Measurements from ENCODE around the gene USF1. TPM values are rescaled to one million over a fixed set of nuclear protein-coding genes. Genes with fewer than 3 reads are reported as not detected.
A peak's percentile ranks its signal among the peaks of the same experiment; 100 is the strongest.

The USF1 gene, protein sequence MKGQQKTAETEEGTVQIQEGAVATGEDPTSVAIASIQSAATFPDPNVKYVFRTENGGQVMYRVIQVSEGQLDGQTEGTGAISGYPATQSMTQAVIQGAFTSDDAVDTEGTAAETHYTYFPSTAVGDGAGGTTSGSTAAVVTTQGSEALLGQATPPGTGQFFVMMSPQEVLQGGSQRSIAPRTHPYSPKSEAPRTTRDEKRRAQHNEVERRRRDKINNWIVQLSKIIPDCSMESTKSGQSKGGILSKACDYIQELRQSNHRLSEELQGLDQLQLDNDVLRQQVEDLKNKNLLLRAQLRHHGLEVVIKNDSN
- total RNA-seq: 30.3 TPM
- long read RNA-seq, transcript USF1-205 (11 exons, 1,092 nt): minor isoform, 6 of 37 reads
- long read RNA-seq, transcript USF1-203 (11 exons, 1,807 nt): major isoform, 25 of 37 reads
- long read RNA-seq, partial matches to known transcripts: 0 of 37 reads
- long read RNA-seq, other reads (novel, unspliced or antisense): 5 of 37 reads

DNA sequence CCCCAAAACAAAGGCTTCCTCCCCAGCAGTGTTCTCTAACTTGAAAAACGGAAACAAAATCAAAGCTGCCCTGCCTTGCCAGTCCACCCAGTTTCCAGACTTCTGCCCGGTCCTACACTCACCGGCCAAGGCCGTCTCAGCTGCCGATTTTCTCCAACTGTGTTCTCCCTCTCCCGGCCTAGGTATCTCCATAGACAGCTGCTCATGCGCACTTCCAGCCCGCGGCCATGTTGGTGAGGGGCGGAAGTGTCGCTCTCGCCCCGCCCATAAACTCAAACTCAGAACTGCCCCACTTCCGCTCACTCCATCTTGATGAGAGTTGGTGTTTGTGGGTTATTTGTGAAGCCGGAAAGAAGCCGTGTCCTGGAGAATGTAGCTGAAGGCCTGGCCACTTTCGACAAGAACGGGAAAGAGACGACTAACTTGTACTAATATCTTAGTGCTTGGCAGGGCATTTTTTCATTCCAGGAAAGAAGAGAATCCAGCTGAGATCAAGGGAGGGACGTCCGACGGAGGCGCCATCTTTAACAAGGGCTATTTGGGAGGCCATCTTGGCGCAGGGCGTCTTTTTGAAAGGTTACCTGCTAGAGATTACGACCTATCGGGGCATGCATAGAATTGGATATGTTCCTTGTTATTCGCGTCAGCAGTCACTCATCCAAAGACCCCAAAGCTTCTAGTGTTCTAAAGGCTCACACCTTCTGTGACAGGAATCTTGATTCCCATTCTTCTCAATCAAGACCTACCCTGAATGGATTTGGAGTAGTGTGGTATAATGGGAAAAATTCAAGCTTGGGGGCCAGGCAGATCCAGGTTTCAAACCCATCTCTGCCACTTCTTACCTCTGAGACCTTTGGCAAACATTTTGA, at the start of gene USF1:
Gene USF1, minus strand, starts transcription at position 242 of the 869 bp plus-strand sequence. CDS start 2,702 bp downstream, outside the sequence.
- ATAC-seq: peak; percentile 98
- intact Hi-C loops (cut with micrococcal nuclease): no loop called here

DNA sequence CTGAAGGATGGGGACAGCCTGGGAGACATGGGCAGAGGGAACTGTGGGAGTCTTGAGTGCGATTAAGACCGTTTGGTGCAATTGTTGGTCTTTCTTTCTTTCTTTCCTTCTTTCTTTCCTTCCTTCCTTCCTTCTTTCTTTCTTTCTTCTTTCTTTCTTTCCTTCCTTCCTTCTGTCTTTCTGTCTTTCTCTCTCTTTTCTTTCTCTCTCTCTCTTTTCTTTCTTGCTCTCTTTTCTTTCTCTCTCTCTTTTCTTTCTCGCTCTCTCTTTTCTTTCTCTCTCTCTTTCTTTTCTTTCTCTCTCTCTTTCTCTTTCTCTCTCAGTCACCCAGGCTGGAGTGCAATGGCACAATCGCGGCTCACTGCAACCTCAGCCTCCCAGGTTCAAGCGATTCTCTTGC, 49.5 kb upstream of the USF1 start:
- DNase-seq: no peak
- intact Hi-C loops (cut with micrococcal nuclease): loop anchor here (10.0 kb wide), 1 partner anchor 100 kb away; no protein-coding TSS in a partner anchor

More for the DNA sequence above, at the start of gene USF1:
- peak; percentile 95 for DNase-seq

DNA sequence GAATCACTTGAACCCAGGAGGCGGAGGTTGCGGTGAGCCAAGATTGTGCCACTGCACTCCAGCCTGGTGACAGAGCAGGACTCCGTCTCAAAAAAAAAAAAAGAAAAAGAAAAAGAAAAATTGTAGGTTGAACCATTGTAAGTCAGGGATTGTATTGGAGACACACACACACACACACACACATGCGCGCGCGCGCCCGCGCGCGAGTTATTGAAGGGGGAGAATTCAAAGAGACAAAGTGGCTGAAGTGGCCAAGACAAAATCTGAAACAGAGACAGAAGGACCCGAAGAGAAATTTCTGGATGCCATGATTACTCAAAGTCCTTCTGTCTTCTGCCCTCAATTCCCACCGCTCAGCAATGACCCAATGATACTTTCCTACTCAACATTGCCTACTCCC, 48.7 kb upstream of the USF1 start:
- intact Hi-C loops (cut with micrococcal nuclease): loop anchor here (10.0 kb wide), 1 partner anchor 100 kb away; no protein-coding TSS in a partner anchor
- ATAC-seq (no peak), DNase-seq (no peak)

More for the DNA sequence above, 49.5 kb upstream of the USF1 start:
- no peak for ATAC-seq

DNA sequence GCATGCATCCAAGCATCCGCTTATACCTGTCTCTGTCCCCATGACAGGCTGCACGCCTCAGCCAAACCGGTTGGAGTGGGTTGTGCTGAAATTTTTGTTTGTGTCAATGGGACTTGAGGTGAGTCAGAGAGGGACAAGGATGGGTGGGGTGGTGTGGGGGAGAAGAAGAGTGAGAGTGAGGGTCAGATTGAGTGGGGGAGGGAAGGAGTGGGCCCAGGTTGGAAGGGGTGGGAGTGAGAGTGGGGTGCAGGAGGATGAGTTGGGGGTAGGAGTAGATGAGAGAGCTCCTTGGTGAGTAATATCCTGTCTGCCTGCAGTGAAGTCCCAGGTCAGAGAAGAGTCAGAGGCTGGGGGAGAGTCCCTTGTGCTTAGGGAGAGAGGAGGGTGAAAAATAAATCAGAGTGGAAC, 46.8 kb upstream of the USF1 start:
- DNase-seq: no peak
- ATAC-seq: no peak
- intact Hi-C loops (cut with micrococcal nuclease): loop anchor here (10.0 kb wide), 1 partner anchor 98 kb away; no protein-coding TSS in a partner anchor

DNA sequence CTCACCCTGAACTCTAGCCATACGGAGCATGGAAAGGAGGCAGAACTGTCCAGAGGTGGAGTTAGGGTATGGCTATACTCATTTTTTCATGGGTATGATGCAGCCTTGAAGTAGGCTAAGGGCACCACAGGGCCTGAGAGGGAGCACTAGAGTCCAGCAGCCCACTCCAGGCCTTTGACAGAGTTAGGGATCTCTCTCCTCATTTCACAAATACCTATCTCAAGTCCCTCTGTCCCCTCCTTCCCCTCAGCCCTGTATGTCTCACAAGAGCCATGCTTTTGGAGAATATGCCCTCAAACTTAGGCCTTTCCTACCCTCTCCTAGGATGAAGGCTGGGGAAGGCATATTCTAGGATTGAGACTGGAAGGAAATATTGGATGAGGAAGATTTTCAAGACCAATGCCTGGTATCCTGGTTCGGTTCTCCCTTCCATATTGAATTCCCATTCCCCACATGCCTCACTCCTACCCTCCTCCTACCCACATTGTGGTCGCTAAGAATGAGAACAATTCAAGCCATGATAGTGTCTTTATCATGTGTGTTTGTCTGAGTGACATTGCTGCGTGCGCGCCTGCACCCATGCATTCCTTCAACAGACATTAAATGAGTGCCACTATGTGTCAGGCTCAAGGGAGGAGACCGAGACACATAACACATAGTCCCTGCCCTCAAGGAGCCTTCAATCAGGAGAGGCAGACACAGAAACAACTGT, 46.2 kb upstream of the USF1 start:
- intact Hi-C loops (cut with micrococcal nuclease): loop anchor here (10.0 kb wide), 1 partner anchor 97 kb away; no protein-coding TSS in a partner anchor
- ATAC-seq (no peak), DNase-seq (no peak)

DNA sequence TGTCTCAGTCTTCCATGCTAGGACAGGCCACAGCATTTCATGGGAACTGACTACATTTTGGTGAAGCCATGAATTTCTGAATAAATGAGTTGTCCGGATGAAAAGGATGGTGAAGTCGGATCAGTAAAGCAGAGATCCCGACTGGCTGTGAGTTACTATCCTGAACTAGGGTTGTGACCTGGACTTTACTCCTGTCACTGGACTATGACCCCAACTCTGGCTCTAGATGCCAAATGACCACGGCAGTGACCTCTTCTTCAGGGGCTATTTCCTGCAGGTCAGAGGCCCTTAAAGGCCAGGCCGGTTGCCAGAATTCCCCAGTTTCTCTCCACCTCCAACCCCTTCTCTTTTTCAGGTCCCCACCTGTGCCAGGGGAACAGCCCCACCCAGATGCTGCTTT, 45.3 kb upstream of the USF1 start:
- ATAC-seq (no peak), DNase-seq (no peak)
- intact Hi-C loops (cut with micrococcal nuclease): loop anchor here (10.0 kb wide), 1 partner anchor 96 kb away; no protein-coding TSS in a partner anchor

DNA sequence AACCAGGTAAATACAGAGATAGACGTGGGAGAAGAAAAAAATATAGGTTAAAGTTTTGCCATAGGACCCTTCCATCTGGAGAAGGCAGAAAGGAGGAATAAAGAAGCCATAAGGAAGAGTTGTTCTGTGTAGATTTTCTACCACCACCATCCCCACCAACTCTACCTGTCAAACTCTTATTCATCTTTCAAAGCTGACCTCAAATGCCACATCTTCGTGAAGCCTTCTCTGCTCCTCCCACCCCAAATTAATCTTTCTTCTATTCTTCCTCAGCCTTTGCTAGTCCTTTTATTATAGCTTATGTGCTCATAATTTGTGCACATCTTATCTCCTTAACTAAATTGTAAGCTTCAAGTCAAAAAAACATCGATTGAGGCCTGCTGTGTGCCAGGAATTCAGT, 44.8 kb upstream of the USF1 start:
- intact Hi-C loops (cut with micrococcal nuclease): loop anchor here (10.0 kb wide), 1 partner anchor 96 kb away; no protein-coding TSS in a partner anchor
- DNase-seq (no peak), ATAC-seq (no peak)

DNA sequence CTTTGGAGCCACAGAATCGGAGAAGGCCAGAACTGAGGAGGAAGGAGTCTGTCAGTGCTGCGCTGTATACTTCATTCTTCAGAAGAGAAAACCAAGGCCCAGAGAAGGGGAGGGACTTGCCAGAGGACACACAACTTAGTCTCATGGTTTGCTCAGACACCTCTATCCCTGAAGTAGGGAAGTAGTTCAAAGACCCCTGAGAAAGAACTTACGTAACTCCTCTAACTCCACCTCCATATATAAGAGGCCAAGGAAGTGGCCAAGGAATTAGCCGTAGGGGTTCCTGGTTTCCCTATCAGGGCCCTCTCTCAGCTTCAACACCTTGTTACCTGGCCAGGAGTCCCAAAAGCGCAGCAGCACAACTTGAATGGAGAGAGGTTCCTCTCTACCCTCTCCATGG, 44.2 kb upstream of the USF1 start:
- intact Hi-C loops (cut with micrococcal nuclease): loop anchor here (10.0 kb wide), 1 partner anchor 95 kb away; no protein-coding TSS in a partner anchor
- no peak for ATAC-seq
- DNase-seq: no peak

DNA sequence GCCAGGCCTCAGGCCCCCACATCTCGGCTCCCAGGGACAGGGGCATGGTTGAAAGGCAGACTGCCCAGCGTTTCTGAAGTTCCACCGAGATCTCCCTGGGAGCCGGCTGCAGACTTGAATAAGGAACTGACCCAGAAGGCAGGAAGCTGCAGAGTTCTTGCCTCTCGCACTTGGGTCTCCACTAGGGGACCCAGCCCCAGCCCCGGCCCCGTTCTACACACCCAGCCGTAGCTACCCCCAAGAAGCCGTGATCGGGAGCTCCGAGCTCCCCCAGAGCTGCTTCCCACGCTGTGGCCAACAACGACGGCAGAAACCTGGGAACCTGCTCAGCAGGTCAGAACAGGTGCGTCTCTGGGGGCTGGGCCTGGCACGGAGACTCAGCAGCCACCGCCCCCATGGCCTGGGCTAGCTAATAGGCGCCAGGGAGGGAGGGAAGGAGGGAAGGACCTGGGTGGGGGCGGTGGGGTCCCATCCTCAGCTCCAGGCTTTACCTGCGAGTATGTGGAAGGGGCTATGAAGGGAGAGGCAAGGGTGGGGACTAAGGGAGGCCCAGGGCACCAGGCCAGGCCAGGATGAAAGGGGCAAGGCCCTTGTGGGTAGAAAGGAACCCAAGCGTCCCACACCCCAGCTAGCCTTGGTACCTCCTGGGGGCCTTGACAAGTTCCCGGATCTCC, 43.6 kb upstream of the USF1 start, which contains the start of gene NECTIN4:
Gene NECTIN4, minus strand, starts transcription at position 308 of the 674 bp plus-strand sequence. Its CDS starts 262 bp downstream, at position 46.
- ATAC-seq (no peak), DNase-seq (no peak)
- intact Hi-C loops (cut with micrococcal nuclease): no loop called here

DNA sequence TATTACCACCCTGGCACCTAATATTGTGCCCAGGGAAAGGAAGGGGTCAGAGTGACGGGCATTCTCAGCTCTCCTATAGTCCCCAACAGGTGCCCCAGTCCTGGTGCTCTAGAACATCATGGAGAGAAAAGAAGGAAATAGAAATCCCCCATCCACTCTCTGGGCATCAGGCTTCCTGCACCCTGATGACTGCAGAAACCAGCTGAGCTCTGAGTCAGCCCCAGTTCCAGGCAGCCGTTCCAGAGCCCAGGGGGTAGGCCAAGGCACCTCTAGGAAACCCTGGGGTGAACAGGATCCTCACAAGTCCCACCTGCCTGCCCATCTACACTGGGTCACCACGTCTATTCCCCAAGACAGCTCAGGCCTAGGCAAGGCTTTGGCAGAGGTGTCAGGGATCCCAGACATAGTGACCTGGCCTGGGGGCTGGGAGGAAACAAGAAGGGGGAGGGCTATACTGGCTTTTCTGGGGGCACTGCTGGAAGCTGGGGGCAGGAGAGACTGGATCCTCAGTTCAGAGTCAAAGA, 42.9 kb upstream of the USF1 start:
- intact Hi-C loops (cut with micrococcal nuclease): no loop called here
- no peak for DNase-seq
- ATAC-seq: no peak

DNA sequence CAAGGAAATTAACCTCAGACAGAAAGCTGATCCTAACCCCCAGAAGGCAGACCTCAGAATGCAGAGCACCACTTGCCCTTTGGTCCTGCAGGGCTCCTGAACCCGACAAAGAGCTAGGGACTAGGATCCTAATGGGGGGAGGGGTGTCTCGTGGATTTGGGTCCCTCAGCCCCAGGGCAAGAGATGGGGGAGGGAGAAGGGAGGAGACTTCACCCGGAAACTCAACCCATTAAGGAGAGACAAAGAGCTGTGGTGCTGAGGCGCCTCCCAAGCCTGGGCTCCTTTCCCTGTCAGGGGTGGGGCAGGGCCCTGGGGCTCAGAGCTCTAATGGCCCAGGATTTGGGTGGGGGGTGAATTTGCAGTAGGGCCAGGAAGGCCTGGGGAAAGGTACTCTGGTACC, 40.7 kb upstream of the USF1 start:
- intact Hi-C loops (cut with micrococcal nuclease): no loop called here
- DNase-seq (no peak), ATAC-seq (no peak)

DNA sequence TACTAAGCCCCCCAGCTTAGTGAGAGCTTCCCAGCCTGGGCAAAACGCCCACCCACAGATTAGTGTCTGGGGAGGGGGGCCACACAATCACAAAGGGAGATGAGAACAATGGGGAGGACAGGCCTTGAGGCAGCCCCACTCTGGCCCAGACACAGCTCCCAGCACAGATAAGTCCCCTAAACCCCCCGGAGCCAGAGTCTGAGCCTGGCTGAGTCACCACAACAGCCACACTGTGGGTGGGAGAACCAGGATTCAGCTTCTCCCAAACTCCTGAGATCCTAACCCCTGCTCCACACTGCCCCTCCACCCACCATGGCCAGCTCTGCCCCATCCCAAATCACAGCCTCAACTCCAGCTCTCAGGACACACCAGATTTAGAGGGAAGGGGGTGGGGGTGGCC, 39.4 kb upstream of the USF1 start:
- intact Hi-C loops (cut with micrococcal nuclease): no loop called here
- DNase-seq (no peak), ATAC-seq (no peak)

DNA sequence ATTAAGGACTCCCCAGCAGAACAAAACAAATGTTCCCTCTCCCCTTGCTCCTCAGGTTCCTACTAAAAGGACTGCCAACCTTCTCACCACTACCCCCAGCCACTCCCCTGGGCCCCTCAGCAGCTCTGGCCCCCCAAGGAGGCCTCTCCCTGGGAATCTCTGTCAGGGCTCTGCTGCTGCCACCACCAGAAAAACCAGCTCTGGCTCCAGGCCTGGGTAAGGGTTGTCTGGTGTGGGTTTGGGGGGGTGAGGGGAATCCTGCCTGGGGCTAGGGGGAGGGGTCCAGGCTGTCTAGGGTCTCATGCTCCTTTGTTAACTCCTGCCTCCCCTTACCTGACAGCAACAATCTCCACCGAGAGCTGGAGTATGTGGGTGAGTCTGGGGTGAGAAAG, 38.8 kb upstream of the USF1 start:
- intact Hi-C loops (cut with micrococcal nuclease): no loop called here
- ATAC-seq (no peak), DNase-seq (no peak)

DNA sequence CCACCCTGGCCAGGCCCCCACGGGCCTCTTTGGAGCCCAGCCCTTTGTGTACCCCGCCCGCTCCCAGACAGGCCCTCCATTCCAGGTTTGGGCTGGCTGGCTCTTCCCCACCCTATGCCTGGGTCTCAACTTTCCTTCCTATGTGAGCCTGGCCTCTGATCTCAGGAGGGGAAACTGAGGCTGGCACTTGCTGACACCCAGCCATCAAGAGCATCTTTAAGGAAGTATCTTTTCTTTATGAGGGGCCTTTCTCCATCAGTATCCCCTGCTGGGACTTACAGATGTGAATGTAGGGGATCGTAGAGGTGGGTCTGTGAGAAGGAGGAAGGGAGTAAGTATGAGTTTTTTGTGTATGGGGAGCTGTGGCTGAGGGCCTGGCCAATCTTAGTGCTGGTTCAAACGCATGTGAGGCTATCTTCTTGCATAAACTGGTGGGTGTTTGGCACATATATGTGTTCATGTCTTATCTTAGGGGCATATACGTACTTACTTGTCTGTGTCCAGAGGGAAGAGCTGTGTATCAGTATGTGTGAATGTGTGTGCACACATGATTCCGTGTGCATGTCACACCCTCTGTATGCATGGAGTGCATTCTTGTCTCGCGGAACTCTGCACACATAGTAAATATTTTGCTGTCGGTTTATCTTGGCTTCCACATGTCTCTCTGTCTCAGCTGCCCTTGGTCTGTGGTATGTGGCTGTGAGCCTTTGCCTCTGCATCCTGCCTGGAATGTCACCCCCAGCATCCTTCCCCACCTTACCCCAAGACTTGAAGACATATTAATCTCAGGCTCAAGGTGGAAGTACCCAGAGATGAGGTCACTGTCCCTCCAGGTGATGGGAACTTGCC, 38.2 kb upstream of the USF1 start:
- ATAC-seq: no peak
- intact Hi-C loops (cut with micrococcal nuclease): no loop called here
- DNase-seq: no peak

DNA sequence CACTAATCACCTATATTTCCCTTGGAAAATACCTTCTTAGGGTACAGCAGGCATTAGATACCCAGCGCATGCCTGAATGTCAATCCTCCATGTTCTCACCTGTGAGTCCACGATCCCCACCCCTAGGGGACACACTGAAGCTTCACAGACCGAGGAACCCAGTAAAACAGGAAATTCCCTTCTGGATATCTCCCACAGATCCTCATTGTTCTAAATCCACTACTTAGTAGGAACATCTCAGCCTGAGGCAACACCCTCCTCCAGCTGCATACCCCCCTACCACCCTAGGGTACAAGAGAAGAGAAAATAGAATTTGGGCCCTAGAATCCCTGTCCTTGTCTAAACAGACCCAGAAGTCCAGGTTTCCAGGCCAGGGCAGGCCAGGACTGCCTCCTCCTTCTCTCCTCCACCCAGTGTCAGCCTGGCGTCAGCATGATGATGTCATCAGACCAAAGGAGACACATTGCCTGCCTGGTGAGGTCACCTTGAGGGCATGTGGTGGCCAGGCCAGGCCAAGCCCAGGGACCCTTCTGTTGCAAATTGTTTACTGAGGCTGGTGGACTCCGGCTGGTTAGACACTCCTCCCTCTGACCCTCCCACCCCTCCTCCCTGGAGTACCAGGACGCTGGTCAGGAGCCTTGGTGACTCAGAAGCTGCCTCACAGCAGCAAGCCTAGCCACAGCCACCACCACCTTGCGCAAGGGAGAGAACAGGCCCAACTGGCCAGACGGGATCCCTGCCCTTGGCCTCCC, 37.4 kb upstream of the USF1 start:
- DNase-seq (peak; percentile 71), ATAC-seq (peak; percentile 94)
- intact Hi-C loops (cut with micrococcal nuclease): no loop called here

DNA sequence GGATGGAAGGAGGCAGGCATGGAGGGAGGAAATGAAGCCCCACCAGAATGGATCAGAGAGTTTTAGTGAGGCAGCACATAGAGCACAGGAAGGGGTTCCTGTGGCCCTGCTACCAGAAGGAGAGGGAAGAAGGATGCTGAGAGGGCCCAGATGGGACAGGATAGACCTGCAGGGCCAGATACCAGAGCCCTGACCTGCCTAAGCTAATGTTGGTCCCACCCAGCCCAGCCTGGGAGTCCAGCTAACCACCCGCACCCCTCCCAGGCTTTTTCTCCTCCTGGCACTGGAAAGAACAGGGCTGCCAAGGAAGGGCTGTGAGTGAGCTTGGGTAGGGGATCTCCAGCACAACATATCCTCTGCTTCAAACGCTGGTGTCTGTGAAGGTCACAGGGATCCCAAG, 36.7 kb upstream of the USF1 start:
- ATAC-seq: no peak
- intact Hi-C loops (cut with micrococcal nuclease): no loop called here
- no peak for DNase-seq

DNA sequence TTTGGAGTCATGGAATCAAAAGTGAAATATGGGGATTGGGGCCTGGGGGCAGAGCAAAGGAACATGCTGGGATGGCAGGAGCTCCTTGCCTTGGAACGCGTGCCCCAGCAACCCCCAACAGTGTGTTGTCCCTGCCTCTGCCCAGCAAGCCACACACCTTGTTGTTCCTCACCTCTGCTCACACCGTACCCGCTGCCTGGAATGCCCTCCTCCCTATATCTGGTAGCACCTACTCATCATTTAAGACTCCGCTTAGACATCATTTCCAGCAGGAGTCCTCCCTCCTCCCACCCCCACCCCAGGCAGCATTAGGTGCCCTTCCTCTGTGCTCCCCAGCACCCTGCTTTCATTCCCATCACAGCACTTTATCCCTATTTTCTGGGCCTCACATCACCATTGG, 35.7 kb upstream of the USF1 start:
- ATAC-seq (no peak), DNase-seq (no peak)
- intact Hi-C loops (cut with micrococcal nuclease): no loop called here
